ENCODE data around the gene PIGP.

DNA sequence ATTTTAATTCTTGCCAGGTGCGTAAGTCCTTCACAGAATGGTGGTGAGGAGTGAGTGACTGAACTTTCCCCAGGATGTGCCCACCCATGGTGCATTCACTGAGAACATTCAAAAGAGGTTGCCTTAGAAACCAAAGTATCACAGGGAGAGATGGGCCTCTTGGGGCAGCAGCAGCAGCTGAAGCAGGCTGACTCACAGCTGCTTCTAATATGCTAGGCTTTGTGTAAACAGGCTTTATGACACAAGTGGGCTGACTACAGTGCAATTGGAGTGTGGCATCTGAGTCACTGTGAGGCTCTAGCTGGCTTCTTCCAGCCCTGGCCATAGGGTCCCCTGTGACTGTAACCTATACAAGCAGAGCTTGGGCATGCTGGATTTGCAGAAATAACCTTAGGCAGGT lies 12.6 kb downstream of the PIGP start:
- TF ChIP-seq POLR2A (IDR thresholded peaks at IDR 0.05) = no peak
- TF ChIP-seq, protein P1, sequence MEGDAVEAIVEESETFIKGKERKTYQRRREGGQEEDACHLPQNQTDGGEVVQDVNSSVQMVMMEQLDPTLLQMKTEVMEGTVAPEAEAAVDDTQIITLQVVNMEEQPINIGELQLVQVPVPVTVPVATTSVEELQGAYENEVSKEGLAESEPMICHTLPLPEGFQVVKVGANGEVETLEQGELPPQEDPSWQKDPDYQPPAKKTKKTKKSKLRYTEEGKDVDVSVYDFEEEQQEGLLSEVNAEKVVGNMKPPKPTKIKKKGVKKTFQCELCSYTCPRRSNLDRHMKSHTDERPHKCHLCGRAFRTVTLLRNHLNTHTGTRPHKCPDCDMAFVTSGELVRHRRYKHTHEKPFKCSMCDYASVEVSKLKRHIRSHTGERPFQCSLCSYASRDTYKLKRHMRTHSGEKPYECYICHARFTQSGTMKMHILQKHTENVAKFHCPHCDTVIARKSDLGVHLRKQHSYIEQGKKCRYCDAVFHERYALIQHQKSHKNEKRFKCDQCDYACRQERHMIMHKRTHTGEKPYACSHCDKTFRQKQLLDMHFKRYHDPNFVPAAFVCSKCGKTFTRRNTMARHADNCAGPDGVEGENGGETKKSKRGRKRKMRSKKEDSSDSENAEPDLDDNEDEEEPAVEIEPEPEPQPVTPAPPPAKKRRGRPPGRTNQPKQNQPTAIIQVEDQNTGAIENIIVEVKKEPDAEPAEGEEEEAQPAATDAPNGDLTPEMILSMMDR (IDR thresholded peaks at IDR 0.05) = no peak

Measured in lower leg skin (tissue), 3 donors.